Stimulated activated CD8-positive, alpha-beta memory T cell treated with anti-CD3 and anti-CD28 coated beads, Interleukin-7, amount 100 ng/mL, for 24 hours (primary cell): ENCODE measurements around the gene NLGN2.
A peak's percentile ranks its signal among the peaks of the same experiment; 100 is the strongest.

Experiments used
- DNase-seq: peaks from one replicate; pipeline ENCODE4 v3.0.0-alpha.2; 2020; ENCODE audit warnings: low read depth

NLGN2 gene

DNA sequence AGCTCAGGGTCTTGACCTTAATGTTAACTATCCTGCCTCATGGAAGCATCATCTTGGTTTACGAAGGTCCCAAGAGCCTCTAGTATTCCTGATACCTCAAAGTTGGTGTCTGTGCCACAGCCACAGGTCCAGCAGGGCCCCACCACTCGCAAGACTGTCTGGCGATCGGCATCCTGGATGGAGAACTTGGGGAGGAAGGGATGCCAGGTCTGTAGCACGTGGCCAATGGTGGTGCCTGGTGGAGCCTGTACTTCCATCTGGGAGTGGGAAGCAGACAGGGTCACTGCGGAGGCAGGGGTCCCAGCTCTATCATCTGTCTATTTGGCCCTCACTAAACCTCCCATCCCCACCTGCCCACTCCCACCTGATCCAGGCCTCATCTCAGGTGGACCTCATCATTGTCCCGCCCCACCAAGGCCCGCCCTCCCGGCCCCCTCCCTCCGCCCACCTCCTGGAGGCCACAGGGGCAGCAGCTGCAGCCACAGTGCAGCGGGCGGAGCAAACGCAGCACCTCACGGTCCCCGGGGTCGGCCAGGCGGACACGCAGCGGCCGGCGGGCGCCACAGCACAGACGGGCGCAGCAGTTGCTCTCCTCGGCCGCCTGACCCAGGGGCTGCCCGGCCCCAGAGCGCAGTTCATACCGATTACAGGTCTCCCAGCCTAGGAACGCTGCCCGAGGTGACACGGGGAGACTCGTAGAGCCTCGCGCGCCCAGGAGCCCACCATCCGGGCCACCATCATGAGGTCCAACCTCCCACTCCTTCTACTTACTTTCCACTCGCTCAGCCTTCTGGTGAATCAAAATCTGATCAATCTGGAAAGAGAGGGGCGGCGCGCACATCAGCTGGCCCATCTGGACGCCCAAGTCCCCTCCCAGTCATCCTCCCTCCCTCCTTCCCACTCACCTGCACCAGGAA lies 14.7 kb upstream of the NLGN2 start:
- DNase-seq: no peak

DNA sequence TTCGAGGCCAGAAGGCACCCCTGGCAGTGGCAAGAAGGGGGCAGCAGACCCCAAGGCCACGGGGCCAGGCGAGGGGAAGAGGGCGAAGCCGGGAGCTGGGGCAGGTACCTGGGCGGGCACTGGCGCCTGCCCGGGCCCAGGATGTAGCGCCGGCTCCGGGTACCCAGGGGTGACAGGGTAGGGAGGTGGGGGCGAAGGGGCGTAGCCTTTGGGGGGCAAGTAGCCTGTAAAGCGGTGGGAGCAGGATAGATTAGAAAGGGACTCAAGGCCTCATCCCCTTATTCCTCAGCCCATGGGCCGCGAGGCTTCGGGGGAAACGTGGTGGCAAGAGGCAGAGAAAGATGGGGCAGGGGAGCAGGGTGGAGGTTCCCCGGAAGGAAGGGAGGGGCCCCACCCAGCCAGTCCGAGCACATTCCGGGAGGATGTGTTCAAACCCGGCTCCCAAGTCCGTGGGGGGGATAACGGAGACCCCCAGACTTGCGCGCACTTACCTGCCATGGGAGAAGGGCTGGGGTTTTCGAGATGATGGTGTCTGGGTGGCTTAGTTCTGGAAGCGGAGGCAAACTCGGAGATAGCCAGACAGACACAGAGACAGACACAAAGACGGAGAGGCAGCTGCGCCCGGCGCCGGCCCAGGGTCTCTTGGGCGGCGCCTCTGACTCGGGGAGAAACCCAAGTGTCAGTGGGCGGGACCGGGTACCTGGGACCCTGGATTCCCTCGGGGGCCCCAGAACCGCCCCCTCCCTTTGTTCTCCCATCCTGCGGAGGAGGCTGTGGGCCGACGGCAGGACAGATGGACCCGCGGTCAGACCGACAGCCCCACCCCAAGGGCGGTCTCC lies 13.8 kb upstream of the NLGN2 start:
- DNase-seq: peak; percentile 32

DNA sequence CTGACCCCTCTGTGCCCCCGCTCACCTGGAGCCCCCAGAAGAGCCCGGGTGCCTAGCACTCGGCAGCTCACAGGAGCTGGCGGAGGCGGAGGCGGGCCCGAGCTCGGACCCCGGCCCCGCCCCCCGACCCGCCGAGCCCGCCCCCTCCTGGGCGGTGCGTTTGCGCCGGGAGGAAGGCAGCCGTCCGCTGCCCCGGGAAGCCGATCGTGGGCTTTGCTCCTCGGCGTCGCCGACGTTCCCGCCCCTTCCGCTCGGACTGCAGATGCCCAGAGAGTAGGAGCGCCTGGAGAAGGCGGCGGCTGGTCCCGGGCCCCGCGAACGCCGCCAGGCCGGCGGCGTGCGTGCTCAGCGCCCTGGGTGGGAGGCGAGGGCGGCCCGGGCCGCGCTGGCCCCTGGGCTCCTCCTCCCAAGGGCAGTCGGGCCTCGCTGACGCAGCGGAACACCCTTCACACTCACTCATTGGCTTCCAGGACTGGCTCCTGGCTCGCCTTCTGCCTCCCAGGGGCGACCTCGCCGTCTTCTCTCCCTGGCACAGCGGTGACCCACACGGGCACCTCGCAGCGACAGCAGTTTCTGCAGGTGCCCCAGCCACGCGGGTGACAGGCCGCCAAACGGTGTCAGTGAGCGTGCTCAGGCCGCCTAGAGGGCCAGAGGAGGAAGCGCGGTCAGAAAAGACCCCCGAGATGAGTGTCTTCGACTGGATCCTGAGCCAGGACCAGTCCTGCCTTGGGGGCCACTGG lies 13.0 kb upstream of the NLGN2 start, which contains the start of gene PLSCR3:
TSS of gene PLSCR3 (minus strand) at position 74 of the 740 bp plus-strand sequence. CDS start 415 bp downstream, outside the sequence.
- peak; percentile 69 for DNase-seq

DNA sequence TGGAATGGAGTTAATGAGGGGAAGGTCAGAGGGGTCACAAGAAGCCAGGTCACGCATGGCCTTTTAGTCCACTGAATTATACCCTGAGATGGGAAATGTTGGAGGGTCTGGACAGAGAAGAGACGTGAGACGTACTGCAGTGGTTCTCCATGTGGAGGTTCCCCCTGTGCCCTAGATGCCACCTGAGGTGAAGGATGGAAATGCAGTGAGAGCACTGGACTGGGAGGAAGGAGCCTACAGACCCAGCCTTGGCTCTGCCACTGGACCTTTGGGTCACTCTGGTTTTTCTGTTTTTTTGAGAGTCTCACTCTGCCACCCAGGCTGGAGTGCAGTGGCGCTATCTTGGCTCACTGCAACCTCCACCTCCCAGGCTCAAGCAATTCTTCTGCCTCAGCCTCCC lies 11.5 kb upstream of the NLGN2 start:
- no peak for DNase-seq

DNA sequence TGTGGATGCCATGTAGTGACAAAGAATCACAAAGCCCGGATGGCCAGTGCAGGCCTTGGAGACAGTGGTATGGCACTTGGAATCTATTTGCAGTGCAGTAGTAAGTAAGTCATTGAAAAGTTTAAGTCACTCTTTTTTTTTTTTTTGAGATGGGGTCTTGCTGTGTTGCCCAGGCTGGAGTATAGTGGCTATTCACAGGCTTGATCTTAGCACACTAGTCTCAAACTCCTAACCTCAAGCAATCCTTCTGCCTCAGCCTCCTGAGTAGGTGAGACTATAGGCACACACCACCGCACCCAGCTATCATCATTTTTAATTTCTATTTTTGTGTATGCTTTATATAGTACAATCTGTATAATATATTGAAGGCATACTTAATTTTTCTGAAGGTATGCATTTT lies 9.0 kb upstream of the NLGN2 start:
- DNase-seq: no peak

DNA sequence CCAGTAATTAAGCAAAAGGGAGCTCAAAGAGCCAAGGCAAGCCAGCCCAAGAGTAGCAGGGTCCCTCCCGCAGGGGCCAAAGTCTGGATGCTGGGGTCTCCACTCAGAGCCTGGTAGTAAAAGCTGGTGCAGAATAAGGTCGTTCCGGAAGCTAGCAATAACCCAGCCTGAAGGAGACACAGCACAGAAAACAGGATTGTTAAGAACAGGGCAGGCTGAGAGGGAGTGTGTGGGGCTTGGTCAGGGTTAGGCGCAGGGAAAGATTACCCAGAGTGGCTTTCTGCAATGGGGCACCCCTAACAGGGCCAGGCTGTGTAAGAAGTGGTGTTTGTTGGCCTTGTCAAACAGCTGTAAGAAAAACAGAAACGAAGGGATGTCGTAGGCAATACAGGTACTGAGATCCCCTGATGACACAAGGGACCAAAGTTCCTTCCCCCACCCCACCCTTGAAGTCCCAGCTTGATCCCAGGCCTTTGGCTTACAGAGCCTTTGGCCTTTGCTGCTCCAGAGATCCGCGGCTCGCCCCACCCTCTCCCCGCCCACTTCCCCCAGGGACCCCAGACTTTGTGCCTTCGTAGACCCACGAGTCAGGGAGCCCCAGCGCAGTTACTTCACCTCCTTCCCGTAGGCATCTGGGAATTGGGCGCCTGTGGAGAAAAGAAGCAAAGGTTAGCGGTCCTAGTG lies 4.5 kb upstream of the NLGN2 start:
- DNase-seq: no peak

DNA sequence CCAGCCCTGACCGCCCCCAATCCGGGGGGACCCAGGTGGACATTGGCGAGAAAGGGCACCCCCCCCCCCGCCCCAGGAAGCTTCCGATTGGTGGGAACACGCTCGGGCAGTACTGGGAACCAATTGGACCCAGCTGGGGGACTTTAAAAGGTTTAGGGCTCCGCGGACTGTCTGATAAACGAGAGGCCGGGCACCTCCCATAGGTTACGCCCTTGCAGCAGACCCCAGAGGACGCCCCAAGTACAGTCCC lies 4.0 kb upstream of the NLGN2 start:
- no peak for DNase-seq

DNA sequence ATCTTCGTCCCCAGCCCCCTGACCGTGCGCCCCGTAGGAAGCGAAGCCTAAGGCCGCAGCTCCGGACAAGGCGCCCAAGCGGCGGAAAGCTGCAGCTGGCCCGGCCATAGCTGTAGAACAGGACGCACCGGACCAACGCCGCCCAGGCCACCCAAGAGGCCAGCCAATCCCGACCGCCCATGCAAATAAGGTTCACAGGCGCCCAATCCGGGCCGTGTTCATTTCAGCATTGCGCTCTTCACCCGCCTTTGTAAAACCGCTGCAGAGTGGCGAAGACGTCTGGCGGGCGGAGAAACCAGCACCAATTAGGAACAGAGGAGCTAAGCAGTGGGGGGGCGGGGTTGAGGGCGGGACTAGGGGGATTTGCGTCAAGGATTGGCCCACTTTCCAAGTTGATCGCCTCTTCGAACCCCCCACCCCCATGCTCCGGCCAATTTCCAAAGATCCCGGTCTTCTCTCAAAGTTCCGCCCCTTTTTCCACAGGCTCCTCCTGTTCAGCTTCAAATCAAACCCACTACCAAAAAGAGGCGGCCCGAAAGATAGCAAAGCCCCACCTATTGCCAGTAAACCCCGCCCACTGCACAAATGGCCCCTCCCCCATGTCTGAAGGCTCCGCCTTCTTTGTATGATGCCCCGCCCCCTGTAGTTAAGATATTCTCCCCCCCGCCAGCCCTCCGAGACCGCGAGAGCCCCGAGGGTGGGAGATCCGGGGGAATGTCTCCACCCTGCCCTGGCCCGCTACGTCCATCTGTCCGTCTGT lies 3.5 kb upstream of the NLGN2 start, which contains the start of gene TMEM256:
TSS of gene TMEM256 (minus strand) at position 121 of the 760 bp plus-strand sequence. CDS start at position 108, 13 bp downstream.
- DNase-seq: peak; percentile 92

DNA sequence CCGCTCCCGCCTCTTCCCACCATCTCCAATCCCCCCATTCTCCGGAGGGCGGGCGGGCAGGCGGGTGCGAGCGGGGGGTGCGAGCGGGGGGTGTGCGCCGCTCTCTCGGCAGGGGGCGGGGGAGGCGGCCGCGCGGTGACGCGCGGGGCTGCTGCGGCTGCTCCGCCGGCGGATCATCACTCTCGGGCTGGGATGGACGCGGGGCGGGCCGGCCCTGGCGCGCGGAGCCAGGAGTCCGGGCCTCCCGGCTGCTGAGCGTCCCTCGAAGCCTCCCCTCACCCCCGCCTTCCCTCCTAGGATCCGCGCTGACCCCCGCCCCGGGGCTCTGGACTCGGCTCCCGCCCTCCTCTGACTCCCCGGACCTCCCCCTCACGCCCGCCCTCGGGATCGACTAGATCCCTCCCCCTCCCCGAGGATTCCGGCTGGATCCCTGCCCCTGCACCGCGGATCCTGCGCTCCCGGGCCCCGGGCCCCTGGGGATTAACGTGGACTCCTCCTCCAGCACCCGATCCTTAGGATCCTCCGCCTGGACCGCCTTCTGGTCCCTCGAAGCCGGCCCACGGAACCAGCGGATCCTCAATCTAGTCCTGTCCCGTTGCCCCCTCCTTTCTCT lies 2.8 kb upstream of the NLGN2 start:
- no peak for DNase-seq

DNA sequence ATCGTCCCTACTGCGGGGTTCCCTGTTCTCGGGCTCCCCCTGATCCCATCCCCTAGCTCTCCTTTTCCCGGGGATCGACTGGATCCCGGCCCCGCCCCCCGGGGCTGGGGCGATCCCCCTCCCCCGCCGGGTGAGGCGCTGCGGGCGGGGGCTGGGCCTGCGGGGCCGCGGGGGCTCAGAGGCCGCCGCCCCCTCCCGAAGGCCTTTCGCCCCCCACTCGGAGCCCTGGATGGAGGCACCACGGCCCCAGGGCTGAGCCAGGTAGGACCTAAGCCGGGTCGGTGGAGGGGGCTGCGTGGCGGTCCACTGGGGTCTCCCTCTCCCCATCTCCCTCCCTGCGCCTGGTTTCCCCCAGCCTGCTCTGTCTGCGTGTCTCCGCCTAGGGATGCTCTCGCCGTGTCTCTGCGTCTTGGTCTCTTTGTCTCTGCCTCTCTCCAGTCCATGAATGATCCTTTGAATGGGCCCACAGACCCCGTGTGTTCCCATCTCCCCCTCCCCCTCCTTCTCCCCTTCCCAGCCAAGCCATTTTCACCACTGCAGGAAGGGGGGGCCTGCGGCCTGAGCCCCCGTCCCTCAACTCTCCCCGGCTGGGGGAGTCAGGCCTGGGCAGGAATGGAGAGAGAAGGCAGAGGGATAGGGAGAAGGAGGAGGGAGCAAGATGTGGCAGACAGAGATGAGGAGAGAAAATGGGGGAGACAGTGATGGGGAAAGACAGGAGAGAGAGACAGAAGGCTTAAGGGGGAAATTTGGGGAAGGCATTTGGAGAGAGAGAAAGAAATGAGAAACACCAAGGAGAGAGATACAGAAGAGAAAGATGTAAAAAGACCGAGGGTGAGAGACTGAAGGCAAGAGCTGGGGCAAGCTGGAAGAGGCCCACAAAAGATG lies 2.1 kb upstream of the NLGN2 start:
- DNase-seq: no peak

DNA sequence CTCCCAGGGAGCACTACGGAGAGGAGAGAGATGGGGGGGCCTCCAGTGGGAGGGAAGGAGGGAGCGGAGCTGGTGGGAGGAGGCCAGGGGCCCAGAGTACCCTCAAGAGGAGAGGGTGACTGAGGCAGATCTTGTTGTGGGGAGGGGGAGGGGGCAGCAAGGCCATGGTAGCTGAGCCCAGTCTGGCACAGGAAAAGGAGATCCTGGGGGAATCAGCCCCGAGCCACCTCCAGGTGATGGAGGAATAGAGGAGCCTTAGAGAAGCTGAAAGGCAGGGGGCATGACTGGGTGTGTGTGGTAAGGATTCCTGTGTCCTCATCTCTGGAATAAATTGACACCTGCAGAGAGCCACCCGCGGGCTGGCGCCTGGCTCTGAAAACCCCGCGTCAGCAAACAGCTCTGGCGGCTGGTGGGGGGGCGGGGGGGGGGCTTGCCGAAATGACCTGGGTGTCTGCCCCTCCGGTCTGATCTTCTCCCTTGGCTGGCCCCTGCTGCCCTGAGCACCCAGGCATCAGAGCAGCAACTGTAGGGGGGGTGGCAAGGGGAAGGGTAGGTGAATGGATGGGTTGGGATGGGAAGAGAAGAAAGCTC lies 1.3 kb upstream of the NLGN2 start:
- DNase-seq: no peak

DNA sequence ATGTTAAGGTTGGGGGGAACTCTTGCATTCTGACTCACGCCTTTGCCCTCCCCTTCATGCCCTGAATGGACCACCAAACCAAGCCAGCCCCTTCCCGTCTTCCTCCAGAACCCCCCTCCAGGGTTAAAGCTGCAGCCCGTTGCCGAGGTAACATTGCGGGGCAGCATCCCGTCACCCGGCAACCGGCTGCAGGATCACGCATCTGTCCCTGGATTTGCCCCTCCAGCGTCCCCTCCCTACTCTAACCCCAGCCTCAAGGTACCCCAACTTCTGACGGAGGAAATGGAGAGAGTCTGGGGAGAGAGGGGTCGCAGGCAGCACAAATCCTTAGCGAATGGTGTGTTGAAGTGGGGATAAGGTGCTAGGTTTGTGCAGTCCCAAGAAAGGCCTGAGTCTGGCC lies 563 bp upstream of the NLGN2 start:
- DNase-seq: no peak

DNA sequence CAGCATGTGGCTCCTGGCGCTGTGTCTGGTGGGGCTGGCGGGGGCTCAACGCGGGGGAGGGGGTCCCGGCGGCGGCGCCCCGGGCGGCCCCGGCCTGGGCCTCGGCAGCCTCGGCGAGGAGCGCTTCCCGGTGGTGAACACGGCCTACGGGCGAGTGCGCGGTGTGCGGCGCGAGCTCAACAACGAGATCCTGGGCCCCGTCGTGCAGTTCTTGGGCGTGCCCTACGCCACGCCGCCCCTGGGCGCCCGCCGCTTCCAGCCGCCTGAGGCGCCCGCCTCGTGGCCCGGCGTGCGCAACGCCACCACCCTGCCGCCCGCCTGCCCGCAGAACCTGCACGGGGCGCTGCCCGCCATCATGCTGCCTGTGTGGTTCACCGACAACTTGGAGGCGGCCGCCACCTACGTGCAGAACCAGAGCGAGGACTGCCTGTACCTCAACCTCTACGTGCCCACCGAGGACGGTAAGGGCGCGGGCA lies 645 bp downstream of the NLGN2 start:
- DNase-seq: no peak

DNA sequence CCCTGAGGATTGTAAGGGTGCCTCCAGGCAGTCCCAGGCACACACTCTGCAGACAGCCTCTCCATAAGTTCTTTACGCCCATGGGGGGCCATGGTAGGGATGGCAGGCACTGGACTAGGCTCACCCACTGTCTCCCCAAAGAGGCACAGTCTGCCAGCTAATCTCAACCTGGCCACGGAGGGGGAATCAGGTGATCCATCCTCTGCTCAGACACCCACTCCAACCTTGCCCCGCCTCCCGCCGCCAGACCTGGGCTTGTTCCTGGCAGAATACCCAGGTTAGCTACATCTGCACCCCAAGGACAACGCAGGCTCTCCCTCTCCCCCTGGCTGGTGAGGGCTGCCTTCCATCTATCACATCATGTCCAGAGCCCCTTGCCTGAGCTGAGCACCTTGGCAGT lies 1.2 kb downstream of the NLGN2 start:
- DNase-seq: no peak

DNA sequence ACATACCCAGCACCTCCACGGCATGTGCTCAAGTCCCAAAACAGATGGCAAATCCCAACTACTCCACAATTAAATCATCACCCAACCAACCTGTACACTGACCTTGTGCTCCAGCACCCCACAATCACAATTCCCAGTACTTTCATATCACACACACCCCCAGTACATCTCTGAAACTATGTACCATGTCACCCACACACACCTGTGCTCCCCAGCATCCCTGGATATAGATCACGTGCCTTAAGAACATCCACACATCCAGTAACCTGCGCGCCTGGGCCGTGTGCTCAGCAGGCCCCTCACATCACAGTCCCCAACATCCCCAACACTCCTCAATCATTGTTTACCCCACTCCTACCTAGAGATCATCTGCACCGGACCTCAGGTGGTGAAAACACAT lies 2.1 kb downstream of the NLGN2 start:
- no peak for DNase-seq

DNA sequence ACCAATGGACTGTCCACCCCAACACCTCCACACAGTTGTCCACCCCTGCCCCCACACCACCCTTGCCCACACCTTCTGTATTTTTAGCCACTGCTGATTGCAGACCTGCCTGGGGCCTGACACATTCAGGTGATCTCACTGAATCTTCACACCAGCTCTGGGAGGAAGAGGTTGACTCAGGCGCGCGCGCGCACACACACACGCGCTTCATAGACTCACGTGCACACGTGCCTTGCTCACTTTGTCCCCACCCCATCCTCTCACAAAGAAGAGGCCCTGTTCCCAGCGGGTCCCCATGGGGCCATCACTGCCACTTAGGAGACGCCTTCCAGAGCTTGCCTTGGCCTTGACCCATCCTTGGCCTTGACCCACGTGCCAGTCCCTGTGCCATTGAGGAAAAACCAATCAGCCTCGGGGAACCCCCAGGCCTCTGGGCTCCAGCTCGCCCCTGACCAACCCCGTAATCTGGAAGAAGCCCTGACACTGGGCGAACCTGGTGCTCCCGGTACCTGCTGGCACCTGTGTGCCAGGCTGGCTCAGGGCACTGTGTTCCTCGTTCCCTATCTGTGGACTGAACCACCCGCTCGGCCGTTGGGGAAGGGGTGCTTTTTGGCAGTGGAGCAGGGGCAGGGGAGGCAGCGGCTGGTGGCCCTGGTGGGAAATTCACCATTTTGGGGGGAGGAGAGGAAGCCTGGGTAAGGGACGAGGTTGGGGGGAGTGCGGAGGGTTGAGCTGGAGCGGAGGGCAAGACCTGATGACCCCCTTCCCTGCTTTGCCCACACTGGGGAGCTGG lies 3.2 kb downstream of the NLGN2 start:
- DNase-seq: no peak

DNA sequence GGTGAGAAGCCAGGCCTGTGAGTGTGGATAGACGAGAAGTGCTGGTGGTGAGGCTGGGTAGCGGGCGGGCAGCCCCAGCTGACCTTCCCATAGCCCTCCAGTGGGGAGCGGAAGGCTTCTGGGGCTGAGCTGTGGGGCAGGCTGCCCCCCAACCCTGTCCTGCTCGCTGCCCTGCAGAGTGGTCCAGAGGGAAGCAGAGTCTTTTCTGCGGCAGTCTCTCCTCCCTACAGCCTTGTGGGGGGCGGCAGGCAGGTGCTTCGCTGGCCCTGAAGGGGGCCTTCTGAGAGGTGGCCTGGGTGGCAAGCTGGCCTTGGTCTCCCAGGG lies 3.7 kb downstream of the NLGN2 start:
- DNase-seq: no peak

DNA sequence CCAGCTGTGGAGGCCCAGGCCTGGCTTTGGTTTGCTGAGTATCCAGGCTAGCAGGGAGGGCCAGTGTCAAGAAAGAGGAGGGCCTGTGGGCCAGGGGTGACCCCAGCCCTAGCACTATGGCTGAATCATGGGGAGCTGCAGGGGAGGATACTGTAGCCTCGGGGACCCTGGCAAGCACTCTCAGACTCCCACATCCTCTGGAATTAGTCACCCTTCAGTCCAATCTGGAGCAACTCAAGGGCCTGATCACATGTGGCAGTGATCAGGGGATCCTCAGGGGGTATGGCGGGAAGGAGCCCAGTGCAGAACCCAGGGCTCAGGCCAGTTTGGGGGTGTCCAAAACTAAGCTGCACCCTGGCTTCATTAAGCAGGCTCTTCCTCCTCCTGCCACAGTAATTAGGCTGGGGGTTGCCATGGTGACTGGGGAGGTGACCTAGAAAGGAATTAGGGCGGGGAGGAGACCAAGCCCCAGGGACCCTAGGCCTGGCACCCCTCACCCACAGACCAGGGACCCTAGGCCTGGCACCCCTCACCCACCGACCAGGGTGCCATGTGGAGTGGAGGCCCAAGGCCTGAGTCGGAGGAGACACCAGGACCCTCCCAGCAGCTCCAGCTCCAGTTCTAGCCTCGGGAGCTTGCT lies 5.8 kb downstream of the NLGN2 start:
- DNase-seq: no peak
